Activated effector memory CD4-positive, alpha-beta T cell treated with Interleukin-2 at 50 U/mL for 16 hours (primary cell): ENCODE data around the gene NFAT5.
"Not testable (repeated sequence)": the region's sequence is repeated elsewhere in the genome, so short reads cannot be mapped to it uniquely, and the experiment has no call there.

Experiments
- DNase-seq: peaks from one replicate; pipeline ENCODE4 v3.0.0-alpha.2; 2020

NFAT5 gene

GRCh38 chr16:69565671-69566239, at the start of gene NFAT5:
NFAT5 (plus strand) TSS chr16:69565966; CDS start chr16:69566302, 336 bp downstream.
- peak; percentile 91 for DNase-seq

GRCh38 chr16:69517914-69518313, 47.9 kb upstream of the NFAT5 start:
- DNase-seq = not testable (repeated sequence)

GRCh38 chr16:69520413-69520799, 45.4 kb upstream of the NFAT5 start:
- no peak for DNase-seq

GRCh38 chr16:69520800-69521602, 44.8 kb upstream of the NFAT5 start:
- no peak for DNase-seq

GRCh38 chr16:69522041-69522578, 43.7 kb upstream of the NFAT5 start:
- no peak for DNase-seq

GRCh38 chr16:69522732-69523404, 42.9 kb upstream of the NFAT5 start:
- no peak for DNase-seq

- DNase-seq = no peak
Observed at GRCh38 chr16:69523566-69524305, 42.0 kb upstream of the NFAT5 start.

- no peak for DNase-seq
Observed at GRCh38 chr16:69526831-69527655, 38.7 kb upstream of the NFAT5 start.

GRCh38 chr16:69531988-69532387, 33.8 kb upstream of the NFAT5 start:
- DNase-seq = no peak

- DNase-seq = no peak
Observed at GRCh38 chr16:69532641-69533455, 32.9 kb upstream of the NFAT5 start.

- DNase-seq = no peak
Observed at GRCh38 chr16:69534720-69535119, 31.0 kb upstream of the NFAT5 start.

GRCh38 chr16:69535123-69536050, 30.4 kb upstream of the NFAT5 start:
- DNase-seq = no peak

- no peak for DNase-seq
Observed at GRCh38 chr16:69537706-69538080, 28.1 kb upstream of the NFAT5 start.

- DNase-seq = no peak
Observed at GRCh38 chr16:69538808-69539207, 27.0 kb upstream of the NFAT5 start.

GRCh38 chr16:69542974-69543373, 22.8 kb upstream of the NFAT5 start:
- no peak for DNase-seq

- DNase-seq = no peak
Observed at GRCh38 chr16:69544088-69544487, 21.7 kb upstream of the NFAT5 start.

- not testable (repeated sequence) for DNase-seq
Observed at GRCh38 chr16:69546663-69547062, 19.1 kb upstream of the NFAT5 start.

GRCh38 chr16:69553332-69553731, 12.4 kb upstream of the NFAT5 start:
- DNase-seq = no peak

GRCh38 chr16:69554495-69554894, 11.3 kb upstream of the NFAT5 start:
- no peak for DNase-seq

GRCh38 chr16:69555437-69555836, 10.3 kb upstream of the NFAT5 start:
- DNase-seq = no peak
